Neural crest cell (in vitro differentiated cells): ENCODE results near the gene TUNAR. TPM values are rescaled to one million over a fixed set of nuclear protein-coding genes. Genes with fewer than 3 reads are reported as not detected.

Source experiments
- DNase-seq: peaks from one replicate; pipeline ENCODE4 v3.0.0; 2021; ENCODE audit warnings: low read depth, mixed read lengths, low spot score
- H3K27ac Mint-ChIP-seq: one replicate; pipeline ENCODE4 v1.8.0; 2021; ENCODE audit warnings: mild to moderate bottlenecking, mixed read lengths; ENCODE audit not compliant: unreplicated experiment
- H3K27me3 Mint-ChIP-seq: 2 replicates; pipeline ENCODE4 v1.8.0; 2021; ENCODE audit warnings: low read depth, mild to moderate bottlenecking, mixed read lengths
- H3K36me3 Mint-ChIP-seq: 2 replicates; pipeline ENCODE4 v1.8.0; 2021; ENCODE audit warnings: low read depth, mild to moderate bottlenecking, mixed read lengths
- H3K4me1 Mint-ChIP-seq: 2 replicates; pipeline ENCODE4 v1.8.0; 2021; ENCODE audit warnings: mixed read lengths
- H3K4me3 Mint-ChIP-seq: one replicate; pipeline ENCODE4 v1.8.0; 2021; ENCODE audit warnings: mild to moderate bottlenecking, mixed read lengths
- H3K9me3 Mint-ChIP-seq: 2 replicates; pipeline ENCODE4 v1.8.0; 2021; ENCODE audit warnings: mixed read lengths
- total RNA-seq: library from RNA; stranded (reverse); gene quantifications from 2 replicates; pipeline ENCODE4 v1.2.1, GENCODE V29; 2021
- TF ChIP-seq, protein P1 (sequence below): fragments of 200-600 bp; sonication (generic); conservative IDR thresholded peaks from 2 replicates; pipeline ENCODE4 v1.5.0; 2021; ENCODE audit warnings: antibody characterized with exemption, mild to moderate bottlenecking

Gene TUNAR
- total RNA-seq, 1 donor from 2014 or later = 4.7 TPM

DNA sequence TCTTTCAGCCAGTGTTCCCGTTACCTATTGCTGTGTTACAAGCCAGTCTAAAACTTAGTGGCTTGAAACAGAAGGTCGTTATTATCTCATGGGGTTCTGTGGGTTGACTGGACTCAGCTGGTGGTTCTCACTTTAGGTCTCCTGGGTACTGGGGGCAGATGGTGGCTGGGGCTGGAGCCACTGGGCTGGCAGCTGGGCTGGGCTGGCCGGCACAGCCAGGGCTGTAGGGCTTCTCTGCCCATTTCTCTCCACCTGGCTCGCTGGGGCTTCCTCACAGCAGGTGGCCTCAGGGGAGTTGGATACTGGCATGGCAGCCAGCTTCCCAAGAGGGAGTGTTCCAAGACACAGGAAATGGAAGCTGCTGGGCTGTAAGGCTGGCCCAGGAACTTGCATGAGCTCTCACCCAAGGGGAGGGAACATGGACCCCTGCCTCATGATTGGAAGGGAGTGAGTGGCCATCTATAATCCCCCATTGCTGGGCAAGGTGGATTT lies 27.0 kb downstream of the TUNAR start:
- TF ChIP-seq, protein P1, sequence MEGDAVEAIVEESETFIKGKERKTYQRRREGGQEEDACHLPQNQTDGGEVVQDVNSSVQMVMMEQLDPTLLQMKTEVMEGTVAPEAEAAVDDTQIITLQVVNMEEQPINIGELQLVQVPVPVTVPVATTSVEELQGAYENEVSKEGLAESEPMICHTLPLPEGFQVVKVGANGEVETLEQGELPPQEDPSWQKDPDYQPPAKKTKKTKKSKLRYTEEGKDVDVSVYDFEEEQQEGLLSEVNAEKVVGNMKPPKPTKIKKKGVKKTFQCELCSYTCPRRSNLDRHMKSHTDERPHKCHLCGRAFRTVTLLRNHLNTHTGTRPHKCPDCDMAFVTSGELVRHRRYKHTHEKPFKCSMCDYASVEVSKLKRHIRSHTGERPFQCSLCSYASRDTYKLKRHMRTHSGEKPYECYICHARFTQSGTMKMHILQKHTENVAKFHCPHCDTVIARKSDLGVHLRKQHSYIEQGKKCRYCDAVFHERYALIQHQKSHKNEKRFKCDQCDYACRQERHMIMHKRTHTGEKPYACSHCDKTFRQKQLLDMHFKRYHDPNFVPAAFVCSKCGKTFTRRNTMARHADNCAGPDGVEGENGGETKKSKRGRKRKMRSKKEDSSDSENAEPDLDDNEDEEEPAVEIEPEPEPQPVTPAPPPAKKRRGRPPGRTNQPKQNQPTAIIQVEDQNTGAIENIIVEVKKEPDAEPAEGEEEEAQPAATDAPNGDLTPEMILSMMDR = no peak
- Mint-ChIP-seq H3K27me3 (peaks cover 12% of the 10 kb centered on the region), H3K36me3 (no peaks in the 10 kb centered on the region), H3K27ac (no peak overlapping the region), H3K9me3 (no peaks in the 10 kb centered on the region), H3K4me1 (peaks cover 6% of the 10 kb centered on the region), H3K4me3 (no peak overlapping the region)
- no peak for DNase-seq

DNA sequence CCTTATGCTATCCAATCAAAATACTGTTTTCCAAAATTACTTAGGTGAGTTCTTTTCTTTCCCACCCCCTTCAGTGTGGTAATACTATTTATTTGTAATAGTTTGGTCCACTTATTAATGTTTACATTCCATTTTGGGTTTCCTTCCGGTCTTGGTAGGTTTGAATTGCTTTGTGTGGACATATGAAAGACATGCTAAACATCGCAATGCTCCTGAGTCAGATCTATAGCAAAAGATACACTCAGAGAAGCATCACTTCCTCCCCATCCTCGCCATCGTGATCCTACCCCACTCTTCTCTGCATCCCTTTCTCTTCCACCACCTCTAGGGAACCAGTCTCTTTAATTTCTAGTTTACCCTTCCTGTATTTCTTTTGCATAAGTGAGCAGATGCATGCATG lies 30.0 kb downstream of the TUNAR start:
- Mint-ChIP-seq H3K4me3 (no peak overlapping the region), H3K27ac (no peak overlapping the region), H3K36me3 (no peaks in the 10 kb centered on the region), H3K9me3 (no peaks in the 10 kb centered on the region), H3K27me3 (peaks cover 3% of the 10 kb centered on the region), H3K4me1 (peaks cover 6% of the 10 kb centered on the region)
- DNase-seq = no peak
- TF ChIP-seq, protein P1 = no peak

DNA sequence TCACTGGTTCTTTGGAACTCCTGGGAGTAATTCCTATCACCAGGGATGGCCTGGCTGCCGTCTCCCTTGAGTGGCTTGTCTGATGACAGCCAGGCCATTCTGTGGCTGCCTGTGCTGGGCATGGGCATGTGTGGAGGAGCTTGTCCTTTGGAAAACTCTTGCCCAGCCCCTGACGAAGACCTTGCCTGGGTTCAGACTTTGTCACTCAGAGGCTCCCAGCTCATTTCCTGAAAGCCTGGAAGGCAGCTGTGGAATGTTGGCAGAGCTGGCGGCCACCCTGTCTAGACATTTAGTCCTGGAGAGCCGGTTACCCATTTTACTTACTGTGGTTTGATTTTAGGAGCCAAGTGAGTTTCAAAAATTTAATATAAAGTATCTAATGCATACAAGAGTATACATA lies 34.0 kb downstream of the TUNAR start:
- no peaks in the 10 kb centered on the region for H3K9me3 Mint-ChIP-seq
- no peaks in the 10 kb centered on the region for H3K36me3 Mint-ChIP-seq
- H3K4me3 Mint-ChIP-seq = no peak overlapping the region
- H3K27me3 Mint-ChIP-seq = no peaks in the 10 kb centered on the region
- DNase-seq = no peak
- no peak overlapping the region for H3K27ac Mint-ChIP-seq
- H3K4me1 Mint-ChIP-seq = no peaks in the 10 kb centered on the region
- TF ChIP-seq, protein P1 = no peak

DNA sequence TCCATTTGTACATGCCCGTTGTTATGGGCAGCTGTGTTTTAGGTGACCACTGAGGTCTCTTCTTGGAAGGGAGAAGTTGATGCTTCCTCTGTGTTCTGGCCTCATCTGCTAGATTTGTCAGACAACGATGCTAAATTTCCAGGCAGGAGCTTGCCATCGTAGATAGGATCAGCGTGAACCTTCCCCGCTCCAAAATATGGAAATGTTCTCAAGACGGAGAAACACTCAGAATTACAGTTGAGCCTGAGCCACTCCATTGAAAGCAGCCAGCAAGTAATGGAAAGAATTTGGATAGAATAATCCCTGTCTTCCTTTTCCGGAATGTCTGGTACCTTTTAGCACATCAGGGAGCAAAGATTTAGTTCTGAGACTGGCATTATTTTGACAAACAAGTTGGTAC lies 34.8 kb downstream of the TUNAR start:
- TF ChIP-seq, protein P1 = no peak

DNA sequence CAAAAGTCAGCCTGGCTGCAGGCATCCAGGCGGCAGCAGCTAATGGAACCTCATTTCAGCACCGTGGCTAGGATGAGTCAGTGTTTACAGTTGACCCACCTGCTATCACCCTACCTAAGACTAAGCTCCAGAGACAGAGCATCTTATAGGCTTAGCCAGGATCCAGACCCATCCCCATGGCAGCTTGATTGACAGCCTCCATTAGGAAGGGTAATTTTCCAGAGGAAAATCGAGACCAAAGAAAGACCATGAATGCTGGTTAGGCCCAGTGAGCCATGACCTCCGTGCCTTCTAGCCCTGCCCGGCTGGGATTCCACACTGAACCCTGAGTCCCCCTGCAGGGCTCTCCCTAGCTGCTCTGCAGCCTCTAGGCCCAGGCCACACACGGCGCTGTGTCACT lies 38.7 kb downstream of the TUNAR start:
- TF ChIP-seq, protein P1 = no peak
- H3K9me3 Mint-ChIP-seq = no peaks in the 10 kb centered on the region
- H3K4me1 Mint-ChIP-seq = peaks cover 4% of the 10 kb centered on the region
- H3K27me3 Mint-ChIP-seq = no peaks in the 10 kb centered on the region
- H3K4me3 Mint-ChIP-seq = no peak overlapping the region
- H3K36me3 Mint-ChIP-seq = no peaks in the 10 kb centered on the region
- no peak overlapping the region for H3K27ac Mint-ChIP-seq
- no peak for DNase-seq

More for the DNA sequence above, 34.8 kb downstream of the TUNAR start:
- no peak overlapping the region for H3K4me3 Mint-ChIP-seq
- no peaks in the 10 kb centered on the region for H3K4me1 Mint-ChIP-seq
- H3K9me3 Mint-ChIP-seq = no peaks in the 10 kb centered on the region
- H3K27me3 Mint-ChIP-seq = no peaks in the 10 kb centered on the region
- peak overlapping the region; percentile 68 for H3K27ac Mint-ChIP-seq
- DNase-seq = no peak
- no peaks in the 10 kb centered on the region for H3K36me3 Mint-ChIP-seq

DNA sequence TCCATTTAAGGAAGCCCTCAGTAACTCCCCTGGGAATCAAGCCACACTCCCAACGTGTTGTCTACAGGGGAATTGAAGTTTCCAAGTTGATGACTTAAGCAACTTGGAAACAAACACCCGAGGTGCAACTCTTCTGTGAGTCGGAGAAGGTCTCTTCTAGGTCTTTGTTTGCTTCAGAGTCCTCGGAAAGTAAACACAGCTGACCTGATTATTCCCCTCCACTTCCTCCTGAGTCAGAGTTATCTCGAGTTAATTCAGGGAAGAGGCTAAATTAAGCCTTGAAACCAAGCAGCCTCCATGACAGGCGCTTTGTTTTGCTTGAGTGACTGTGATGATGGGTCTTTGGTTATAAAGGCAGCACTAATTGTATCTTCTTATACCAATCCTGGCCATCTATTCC lies 41.8 kb downstream of the TUNAR start:
- TF ChIP-seq, protein P1 = no peak
- no peaks in the 10 kb centered on the region for H3K9me3 Mint-ChIP-seq
- no peaks in the 10 kb centered on the region for H3K36me3 Mint-ChIP-seq
- no peak overlapping the region for H3K27ac Mint-ChIP-seq
- no peak for DNase-seq
- no peaks in the 10 kb centered on the region for H3K27me3 Mint-ChIP-seq
- no peak overlapping the region for H3K4me3 Mint-ChIP-seq
- H3K4me1 Mint-ChIP-seq = peaks cover 11% of the 10 kb centered on the region
